Measurements from ENCODE around the gene WDR4.
"Not testable (repeated sequence)": the region's sequence is repeated elsewhere in the genome, so short reads cannot be mapped to it uniquely, and the experiment has no call there.

WDR4 gene

GRCh38 chr21:42921927-42922326 lies 42.6 kb upstream of the WDR4 start:
- TF ChIP-seq CTCF (IDR thresholded peaks at IDR 0.05; ENCODE audit: low read length, missing control alignments): no peak
- DNase-seq (ENCODE audit: low read depth): no peak
- H3K4me3 ChIP-seq (replicated peaks; ENCODE audit: low read depth, low read length): no peak overlapping the region

- DNase-seq (ENCODE audit: low read depth): no peak
- TF ChIP-seq CTCF (IDR thresholded peaks at IDR 0.05; ENCODE audit: low read length, missing control alignments): no peak
- H3K4me3 ChIP-seq (replicated peaks; ENCODE audit: low read depth, low read length): no peak overlapping the region
These were observed 39.0 kb upstream of the WDR4 start for GRCh38 chr21:42918291-42918690.

- no peak overlapping the region for H3K4me3 ChIP-seq (replicated peaks; ENCODE audit: low read depth, low read length)
- TF ChIP-seq CTCF (IDR thresholded peaks at IDR 0.05; ENCODE audit: low read length, missing control alignments): no peak
- no peak for DNase-seq (ENCODE audit: low read depth)
These were observed 34.1 kb upstream of the WDR4 start for GRCh38 chr21:42913476-42913875.

DNA sequence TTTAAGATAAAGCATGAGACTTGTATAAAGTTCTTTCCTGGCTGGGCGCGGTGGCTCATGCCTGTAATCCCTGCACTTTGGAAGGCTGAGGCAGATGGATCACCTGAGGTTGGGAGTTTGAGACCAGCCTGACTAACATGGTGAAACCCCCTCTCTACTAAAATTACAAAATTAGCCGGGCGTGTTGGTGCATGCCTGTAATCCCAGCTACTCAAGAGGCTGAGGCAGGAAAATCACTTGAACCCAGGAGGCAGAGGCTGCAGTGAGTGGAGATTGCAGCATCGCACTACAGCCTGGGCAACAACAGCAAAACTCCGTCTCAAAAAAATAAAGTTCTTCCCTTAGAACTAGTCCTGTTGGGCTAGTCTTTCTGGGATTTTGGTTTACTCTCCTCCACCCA lies 32.6 kb upstream of the WDR4 start:
- not testable (repeated sequence) for H3K4me3 ChIP-seq (replicated peaks; ENCODE audit: low read depth, low read length); DNase-seq (ENCODE audit: low read depth)

DNA sequence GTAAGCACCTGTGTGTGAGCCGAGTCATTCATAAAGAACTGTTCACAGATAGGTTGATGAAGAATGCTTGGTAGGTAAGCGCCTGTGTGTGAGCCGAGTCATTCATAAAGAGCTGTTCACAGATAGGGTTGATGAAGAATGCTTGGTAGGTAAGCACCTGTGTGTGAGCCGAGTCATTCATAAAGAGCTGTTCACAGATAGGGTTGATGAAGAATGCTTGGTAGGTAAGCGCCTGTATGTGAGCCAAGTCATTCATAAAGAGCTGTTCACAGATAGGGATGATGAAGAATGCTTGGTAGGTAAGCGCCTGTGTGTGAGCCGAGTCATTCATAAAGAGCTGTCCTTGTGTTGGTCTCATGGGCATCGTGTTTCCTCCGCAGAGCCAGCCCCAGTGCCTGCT lies 29.1 kb upstream of the WDR4 start:
- H3K4me3 ChIP-seq (replicated peaks; ENCODE audit: low read depth, low read length); DNase-seq (ENCODE audit: low read depth): not testable (repeated sequence)

DNA sequence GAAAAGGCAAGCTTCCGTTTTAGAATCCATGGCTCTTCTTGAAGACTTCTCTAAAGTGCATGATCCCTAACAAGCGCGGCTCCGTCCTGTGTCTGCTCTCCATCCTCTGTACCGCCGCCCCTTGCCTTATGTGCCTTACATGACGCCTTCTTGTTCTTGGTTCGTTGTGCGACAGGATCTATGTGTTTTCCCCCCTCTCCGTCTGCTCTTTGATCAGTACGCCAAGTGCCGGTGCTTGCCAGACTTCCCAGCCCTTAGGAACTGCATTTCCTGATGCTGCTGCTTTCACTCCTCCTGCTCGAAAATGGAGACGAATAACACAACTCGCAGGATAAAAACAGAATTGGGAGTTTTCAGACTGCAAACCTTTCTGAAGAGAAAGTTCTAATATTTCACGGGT lies 26.9 kb upstream of the WDR4 start:
- no peak overlapping the region for H3K4me3 ChIP-seq (replicated peaks; ENCODE audit: low read depth, low read length)
- TF ChIP-seq CTCF (IDR thresholded peaks at IDR 0.05; ENCODE audit: low read length, missing control alignments): no peak
- DNase-seq (ENCODE audit: low read depth): no peak

- no peak for DNase-seq (ENCODE audit: low read depth)
- H3K4me3 ChIP-seq (replicated peaks; ENCODE audit: low read depth, low read length): no peak overlapping the region
- no peak for TF ChIP-seq CTCF (IDR thresholded peaks at IDR 0.05; ENCODE audit: low read length, missing control alignments)
These were observed 25.9 kb upstream of the WDR4 start for GRCh38 chr21:42905195-42905594.

- TF ChIP-seq CTCF (IDR thresholded peaks at IDR 0.05; ENCODE audit: low read length, missing control alignments): no peak
- no peak overlapping the region for H3K4me3 ChIP-seq (replicated peaks; ENCODE audit: low read depth, low read length)
- no peak for DNase-seq (ENCODE audit: low read depth)
These were observed 24.5 kb upstream of the WDR4 start for GRCh38 chr21:42903817-42904216.
